Mammary epithelial cell (primary cell): ENCODE results near the gene ZBTB20.
"Not testable (repeated sequence)": the region's sequence is repeated elsewhere in the genome, so short reads cannot be mapped to it uniquely, and the experiment has no call there.

Experiments
- EZH2 ChIP-seq: IDR thresholded peaks from 2 replicates; pipeline ENCODE4 v1.6.1; 2012; ENCODE audit warnings: low read length, inconsistent platforms, borderline replicate concordance
- TF ChIP-seq, protein P1 (sequence below), 2 donors: IDR thresholded peaks in 1 of 2; conservative IDR thresholded peaks in 1 of 2; 2 replicates each; pipeline ENCODE4 v1.5.1; 2011 to 2012; ENCODE audit warnings: inconsistent platforms in 2 of 2, low read length in 2 of 2, mild to moderate bottlenecking in 2 of 2, control low read depth in 1 of 2, low read depth in 1 of 2; ENCODE audit not compliant: insufficient read depth in 1 of 2; ENCODE audit errors: extremely low read depth in 1 of 2

DNA sequence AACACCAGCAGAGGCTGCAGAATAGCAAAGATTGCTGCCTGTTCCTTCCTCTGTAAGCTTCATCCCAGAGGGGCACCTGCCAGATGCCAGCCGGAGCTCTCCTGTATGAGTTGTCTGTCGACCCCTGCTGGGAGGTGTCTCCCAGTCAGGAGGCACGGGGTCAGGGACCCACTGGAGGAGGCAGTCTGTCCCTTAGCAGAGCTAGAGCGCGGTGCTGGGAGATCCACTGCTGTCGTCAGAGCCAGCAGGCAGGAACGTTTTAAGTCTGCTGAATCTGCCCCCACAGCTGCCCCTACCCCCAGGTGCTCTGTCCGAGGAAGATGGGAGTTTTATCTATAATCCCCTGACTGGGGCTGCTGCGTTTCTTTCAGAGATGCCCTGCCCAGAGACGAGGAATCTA, 31.8 kb upstream of the ZBTB20 start:
- TF ChIP-seq, protein P1, sequence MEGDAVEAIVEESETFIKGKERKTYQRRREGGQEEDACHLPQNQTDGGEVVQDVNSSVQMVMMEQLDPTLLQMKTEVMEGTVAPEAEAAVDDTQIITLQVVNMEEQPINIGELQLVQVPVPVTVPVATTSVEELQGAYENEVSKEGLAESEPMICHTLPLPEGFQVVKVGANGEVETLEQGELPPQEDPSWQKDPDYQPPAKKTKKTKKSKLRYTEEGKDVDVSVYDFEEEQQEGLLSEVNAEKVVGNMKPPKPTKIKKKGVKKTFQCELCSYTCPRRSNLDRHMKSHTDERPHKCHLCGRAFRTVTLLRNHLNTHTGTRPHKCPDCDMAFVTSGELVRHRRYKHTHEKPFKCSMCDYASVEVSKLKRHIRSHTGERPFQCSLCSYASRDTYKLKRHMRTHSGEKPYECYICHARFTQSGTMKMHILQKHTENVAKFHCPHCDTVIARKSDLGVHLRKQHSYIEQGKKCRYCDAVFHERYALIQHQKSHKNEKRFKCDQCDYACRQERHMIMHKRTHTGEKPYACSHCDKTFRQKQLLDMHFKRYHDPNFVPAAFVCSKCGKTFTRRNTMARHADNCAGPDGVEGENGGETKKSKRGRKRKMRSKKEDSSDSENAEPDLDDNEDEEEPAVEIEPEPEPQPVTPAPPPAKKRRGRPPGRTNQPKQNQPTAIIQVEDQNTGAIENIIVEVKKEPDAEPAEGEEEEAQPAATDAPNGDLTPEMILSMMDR (conservative IDR thresholded peaks at IDR 0.05 in 1 of 2, IDR thresholded peaks at IDR 0.05 in 1 of 2; ENCODE audit: extremely low read depth in 1 of 2, insufficient read depth in 1 of 2, low read depth in 1 of 2, low read length in 2 of 2) = not testable (repeated sequence)
- TF ChIP-seq EZH2 = not testable (repeated sequence)
